ENCODE measurements around the gene ALDH1A1.
"Not testable (repeated sequence)": the region's sequence is repeated elsewhere in the genome, so short reads cannot be mapped to it uniquely, and the experiment has no call there.

The ALDH1A1 gene

GRCh38 chr9:72893437-72893836 is 59.4 kb downstream of the ALDH1A1 start:
- DNase-seq = no peak

- no peak for DNase-seq
These were observed 61.8 kb downstream of the ALDH1A1 start for GRCh38 chr9:72891043-72891442.

- DNase-seq = no peak
These were observed 63.9 kb downstream of the ALDH1A1 start for GRCh38 chr9:72888943-72889342.

- DNase-seq = no peak
These were observed 64.8 kb downstream of the ALDH1A1 start for GRCh38 chr9:72888067-72888466.

- DNase-seq = no peak
These were observed 66.5 kb downstream of the ALDH1A1 start for GRCh38 chr9:72886386-72886785.

GRCh38 chr9:72884508-72884907 is 68.3 kb downstream of the ALDH1A1 start:
- DNase-seq = no peak

- DNase-seq = no peak
These were observed 69.0 kb downstream of the ALDH1A1 start for GRCh38 chr9:72883875-72884274.

- DNase-seq = no peak
These were observed 70.6 kb downstream of the ALDH1A1 start for GRCh38 chr9:72882117-72882775.

GRCh38 chr9:72880821-72881220 is 72.0 kb downstream of the ALDH1A1 start:
- DNase-seq = no peak

- no peak for DNase-seq
These were observed 77.6 kb downstream of the ALDH1A1 start for GRCh38 chr9:72875221-72875620.

GRCh38 chr9:72874344-72874743 is 78.5 kb downstream of the ALDH1A1 start:
- DNase-seq = no peak

GRCh38 chr9:72873456-72873855 is 79.4 kb downstream of the ALDH1A1 start:
- no peak for DNase-seq

- no peak for DNase-seq
These were observed 80.1 kb downstream of the ALDH1A1 start for GRCh38 chr9:72872718-72873117.

GRCh38 chr9:72871685-72872084 is 81.2 kb downstream of the ALDH1A1 start:
- peak; percentile 15 to 41 (median 35) for DNase-seq

GRCh38 chr9:72864327-72864726 is 88.5 kb downstream of the ALDH1A1 start:
- DNase-seq = no peak

GRCh38 chr9:72863456-72864094 is 89.3 kb downstream of the ALDH1A1 start:
- DNase-seq = peak in 1 of 3 donors; percentile 18

- not testable (repeated sequence) for DNase-seq
These were observed 90.1 kb downstream of the ALDH1A1 start for GRCh38 chr9:72862788-72863187.

GRCh38 chr9:72858089-72858912 is 94.6 kb downstream of the ALDH1A1 start:
- DNase-seq = peak; percentile 52 to 61 (median 53)

GRCh38 chr9:72857624-72857996 is 95.2 kb downstream of the ALDH1A1 start:
- peak in 1 of 3 donors; percentile 7 for DNase-seq

GRCh38 chr9:72856972-72857623 is 95.8 kb downstream of the ALDH1A1 start:
- peak; percentile 68 to 74 (median 73) for DNase-seq

GRCh38 chr9:72855890-72856523 is 96.8 kb downstream of the ALDH1A1 start:
- DNase-seq = no peak

GRCh38 chr9:72855321-72855720 is 97.5 kb downstream of the ALDH1A1 start:
- DNase-seq = no peak

Measured in suppressor macrophage treated with lipopolysaccharide for 1 hour (primary cell).